KG1 (cell line): ENCODE results near the gene PEAK3.

ENCODE experiments used
- DNase-seq: peaks from one replicate; lab custom pipeline; 2025; lab: John Stamatoyannopoulos, UW

The PEAK3 gene

GRCh38 chr19:2282062-2282861, at the start of gene PEAK3:
TSS of gene PEAK3 (minus strand) at chr19:2282175. CDS start at chr19:2280931, 1,244 bp downstream.
- DNase-seq: peak; percentile 54

- DNase-seq: no peak
Observed at GRCh38 chr19:2330632-2331284, 48.8 kb upstream of the PEAK3 start.

- DNase-seq: no peak
Observed at GRCh38 chr19:2330255-2330631, 48.3 kb upstream of the PEAK3 start.

GRCh38 chr19:2329501-2329916, 47.5 kb upstream of the PEAK3 start:
- no peak for DNase-seq

- no peak for DNase-seq
Observed at GRCh38 chr19:2329149-2329478, 47.1 kb upstream of the PEAK3 start.

- DNase-seq: peak; percentile 84
Observed at GRCh38 chr19:2328401-2329148, 46.6 kb upstream of the PEAK3 start, which contains the start of the genes LSM7 and SPPL2B. TSS of gene LSM7 (minus strand) at chr19:2328586. CDS start at chr19:2328566, 20 bp downstream. TSS of gene SPPL2B (plus strand) at chr19:2328684. CDS start at chr19:2328710, 26 bp downstream.

- DNase-seq: peak; percentile 67
Observed at GRCh38 chr19:2327773-2328400, 45.9 kb upstream of the PEAK3 start.

GRCh38 chr19:2326699-2327360, 44.9 kb upstream of the PEAK3 start:
- DNase-seq: no peak

GRCh38 chr19:2325281-2326046, 43.5 kb upstream of the PEAK3 start:
- DNase-seq: peak; percentile 45

- no peak for DNase-seq
Observed at GRCh38 chr19:2324220-2324948, 42.4 kb upstream of the PEAK3 start.

GRCh38 chr19:2323707-2324106, 41.7 kb upstream of the PEAK3 start:
- DNase-seq: no peak

- DNase-seq: no peak
Observed at GRCh38 chr19:2321565-2322283, 39.7 kb upstream of the PEAK3 start.

GRCh38 chr19:2320939-2321338, 39.0 kb upstream of the PEAK3 start:
- DNase-seq: no peak

GRCh38 chr19:2320049-2320448, 38.1 kb upstream of the PEAK3 start:
- no peak for DNase-seq

GRCh38 chr19:2319551-2319950, 37.6 kb upstream of the PEAK3 start:
- no peak for DNase-seq

- DNase-seq: no peak
Observed at GRCh38 chr19:2318923-2319322, 36.9 kb upstream of the PEAK3 start.

- no peak for DNase-seq
Observed at GRCh38 chr19:2317756-2318155, 35.8 kb upstream of the PEAK3 start.

GRCh38 chr19:2317300-2317699, 35.3 kb upstream of the PEAK3 start:
- DNase-seq: no peak

GRCh38 chr19:2315818-2316353, 33.9 kb upstream of the PEAK3 start:
- no peak for DNase-seq
